Parathyroid adenoma (tissue), 2 donors: ENCODE results near the gene GALNT12.
A peak's percentile ranks its signal among the peaks of the same experiment; 100 is the strongest.

Source experiments
- H2AFZ ChIP-seq: fragments of 300-600 bp; sonication (generic); one replicate; pipeline ENCODE4 v1.7.0; 2017; ENCODE audit warnings: antibody characterized with exemption, mild to moderate bottlenecking
- H3K27ac ChIP-seq: fragments of 300-600 bp; sonication (generic); one replicate; pipeline ENCODE4 v1.7.0; 2017
- H3K27me3 ChIP-seq: fragments of 300-600 bp; sonication (generic); one replicate; pipeline ENCODE4 v1.7.0; 2017; ENCODE audit warnings: low read length; ENCODE audit not compliant: control insufficient read depth, insufficient read depth
- H3K36me3 ChIP-seq: fragments of 300-600 bp; sonication (generic); one replicate; pipeline ENCODE4 v1.7.0; 2017; ENCODE audit warnings: low read length; ENCODE audit not compliant: control insufficient read depth, insufficient read depth
- H3K4me1 ChIP-seq: fragments of 300-600 bp; sonication (generic); one replicate; pipeline ENCODE4 v1.7.0; 2017; ENCODE audit warnings: control low read depth
- H3K4me2 ChIP-seq: fragments of 300-600 bp; sonication (generic); one replicate; pipeline ENCODE4 v1.7.0; 2017; ENCODE audit warnings: low read length
- H3K4me3 ChIP-seq: fragments of 300-600 bp; sonication (generic); one replicate; pipeline ENCODE4 v1.7.0; 2017; ENCODE audit warnings: low read depth, low read length
- H3K79me2 ChIP-seq: fragments of 300-600 bp; sonication (generic); one replicate; pipeline ENCODE4 v1.7.0; 2017; ENCODE audit warnings: control low read depth
- H3K9ac ChIP-seq: fragments of 300-600 bp; sonication (generic); one replicate; pipeline ENCODE4 v1.7.0; 2017; ENCODE audit warnings: mild to moderate bottlenecking
- H3K9me3 ChIP-seq: fragments of 300-600 bp; sonication (generic); one replicate; pipeline ENCODE4 v1.7.0; 2017; ENCODE audit warnings: low read length; ENCODE audit not compliant: control insufficient read depth
- TF ChIP-seq, protein P1 (sequence below): fragments of 300-600 bp; sonication (generic); IDR thresholded peaks from one replicate; pipeline ENCODE4 v1.7.0; 2017; ENCODE audit warnings: antibody characterized with exemption, mild to moderate bottlenecking
- donor health status: primary hyperparathyroidism.

Gene GALNT12

DNA sequence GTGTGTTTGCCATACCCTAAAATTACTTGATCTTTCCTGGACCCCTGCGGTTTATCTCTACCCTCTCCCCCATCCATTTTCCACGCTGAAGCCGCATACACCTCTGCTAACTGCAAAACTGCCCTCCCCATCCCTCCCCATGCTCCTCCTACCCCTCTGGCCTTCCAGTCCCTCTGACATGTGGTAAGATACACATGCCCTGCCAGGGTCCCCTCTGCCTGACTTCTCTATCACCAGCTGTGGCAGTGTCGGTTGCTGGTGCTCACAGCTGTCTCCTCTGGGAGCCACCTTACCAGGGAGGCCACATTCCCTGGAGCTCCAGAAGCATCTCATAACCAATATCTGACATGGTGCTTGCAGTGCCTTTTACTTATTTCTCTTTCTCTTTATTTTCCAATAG, 77.4 kb downstream of the GALNT12 start:
- H3K4me3 ChIP-seq, result no peak overlapping the region
- H3K9ac ChIP-seq, result no peak overlapping the region
- no peaks in the 10 kb centered on the region for H3K9me3 ChIP-seq
- no peak overlapping the region for H3K27ac ChIP-seq
- TF ChIP-seq, protein P1, sequence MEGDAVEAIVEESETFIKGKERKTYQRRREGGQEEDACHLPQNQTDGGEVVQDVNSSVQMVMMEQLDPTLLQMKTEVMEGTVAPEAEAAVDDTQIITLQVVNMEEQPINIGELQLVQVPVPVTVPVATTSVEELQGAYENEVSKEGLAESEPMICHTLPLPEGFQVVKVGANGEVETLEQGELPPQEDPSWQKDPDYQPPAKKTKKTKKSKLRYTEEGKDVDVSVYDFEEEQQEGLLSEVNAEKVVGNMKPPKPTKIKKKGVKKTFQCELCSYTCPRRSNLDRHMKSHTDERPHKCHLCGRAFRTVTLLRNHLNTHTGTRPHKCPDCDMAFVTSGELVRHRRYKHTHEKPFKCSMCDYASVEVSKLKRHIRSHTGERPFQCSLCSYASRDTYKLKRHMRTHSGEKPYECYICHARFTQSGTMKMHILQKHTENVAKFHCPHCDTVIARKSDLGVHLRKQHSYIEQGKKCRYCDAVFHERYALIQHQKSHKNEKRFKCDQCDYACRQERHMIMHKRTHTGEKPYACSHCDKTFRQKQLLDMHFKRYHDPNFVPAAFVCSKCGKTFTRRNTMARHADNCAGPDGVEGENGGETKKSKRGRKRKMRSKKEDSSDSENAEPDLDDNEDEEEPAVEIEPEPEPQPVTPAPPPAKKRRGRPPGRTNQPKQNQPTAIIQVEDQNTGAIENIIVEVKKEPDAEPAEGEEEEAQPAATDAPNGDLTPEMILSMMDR, result no peak
- no peaks in the 10 kb centered on the region for H3K27me3 ChIP-seq
- no peak overlapping the region for H3K4me2 ChIP-seq
- H3K36me3 ChIP-seq, result no peaks in the 10 kb centered on the region
- no peaks in the 10 kb centered on the region for H3K79me2 ChIP-seq
- H2AFZ ChIP-seq, result no peak overlapping the region
- H3K4me1 ChIP-seq, result no peaks in the 10 kb centered on the region

DNA sequence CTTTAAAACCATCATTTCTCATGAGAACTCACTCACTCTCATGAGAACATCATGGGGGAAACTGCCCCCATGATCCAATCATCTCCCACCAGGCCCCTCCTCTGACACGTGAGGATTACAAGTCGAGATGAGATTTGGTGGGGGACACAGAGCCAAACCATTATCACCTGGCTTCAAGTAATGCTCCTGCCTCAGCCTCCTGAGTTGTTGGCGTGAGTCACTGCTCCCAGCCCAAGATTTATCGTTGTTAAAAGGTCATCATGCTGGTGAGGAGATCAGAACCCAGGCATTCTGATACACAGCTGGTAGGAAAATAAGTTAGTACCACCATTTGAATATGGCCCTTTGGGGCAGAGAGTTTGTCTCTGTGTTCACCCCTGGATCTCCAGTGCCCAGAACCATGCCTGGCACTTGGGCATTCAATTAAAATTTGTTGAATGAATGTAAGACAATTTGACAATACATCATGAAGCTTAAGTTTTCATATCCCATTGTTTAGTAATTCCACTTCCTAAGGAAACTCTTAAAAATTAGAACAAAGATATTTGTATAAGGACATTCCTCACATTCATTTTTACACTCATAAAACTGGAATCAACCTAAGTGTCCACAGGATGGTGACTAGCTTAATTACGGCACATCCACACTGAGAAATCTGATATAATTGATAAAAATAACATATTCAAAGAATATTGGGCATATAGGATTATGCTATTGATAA, 78.3 kb downstream of the GALNT12 start:
- Histone ChIP-seq H3K4me1 (no peaks in the 10 kb centered on the region), H3K27me3 (no peaks in the 10 kb centered on the region), H3K4me2 (no peak overlapping the region), H3K36me3 (no peaks in the 10 kb centered on the region), H2AFZ (no peak overlapping the region), H3K9ac (no peak overlapping the region), H3K27ac (peak overlapping the region; percentile 39), H3K9me3 (no peaks in the 10 kb centered on the region), H3K79me2 (no peaks in the 10 kb centered on the region), H3K4me3 (no peak overlapping the region)
- TF ChIP-seq, protein P1, result no peak

DNA sequence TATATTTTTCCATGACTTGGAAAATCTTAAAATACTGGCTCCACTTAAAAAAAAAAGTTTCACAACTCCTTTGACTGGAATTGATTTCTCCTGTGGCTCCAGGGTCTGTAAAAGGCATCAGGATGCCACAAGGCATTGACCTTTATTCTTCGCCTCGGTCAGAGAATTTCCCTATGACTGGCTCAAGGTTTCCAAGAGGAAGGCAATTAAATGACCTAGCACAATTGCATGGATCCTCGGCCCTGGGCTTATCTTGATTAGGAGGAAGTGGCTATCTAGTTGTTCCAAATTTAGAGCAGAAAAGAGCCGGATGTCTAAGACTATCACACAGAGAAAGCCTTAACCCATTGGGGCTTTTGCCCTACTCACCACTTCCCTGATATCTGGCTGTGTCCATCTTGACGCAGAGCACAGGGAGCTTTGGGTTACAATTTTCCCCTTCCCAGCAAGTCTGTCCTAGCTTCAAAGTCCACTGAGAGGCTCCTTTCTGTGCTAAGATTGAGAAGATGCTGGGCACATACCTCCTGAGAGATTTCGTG, 79.3 kb downstream of the GALNT12 start:
- H3K27ac ChIP-seq, result peak overlapping the region; percentile 62
- H3K9ac ChIP-seq, result no peak overlapping the region
- TF ChIP-seq, protein P1, result no peak

GRCh38 chr9:98887918-98888510, 80.5 kb downstream of the GALNT12 start:
- Histone ChIP-seq H3K79me2 (no peaks in the 10 kb centered on the region), H3K4me3 (no peak overlapping the region), H3K9me3 (no peaks in the 10 kb centered on the region), H3K27me3 (no peaks in the 10 kb centered on the region), H3K4me1 (no peaks in the 10 kb centered on the region), H3K9ac (no peak overlapping the region), H3K36me3 (no peaks in the 10 kb centered on the region), H2AFZ (no peak overlapping the region), H3K4me2 (no peak overlapping the region), H3K27ac (no peak overlapping the region)
- TF ChIP-seq, protein P1, result no peak

More for the DNA sequence above, 79.3 kb downstream of the GALNT12 start:
- H3K4me3 ChIP-seq, result no peak overlapping the region
- H2AFZ ChIP-seq, result no peak overlapping the region
- no peaks in the 10 kb centered on the region for H3K9me3 ChIP-seq
- no peak overlapping the region for H3K4me2 ChIP-seq
- no peaks in the 10 kb centered on the region for H3K79me2 ChIP-seq
- no peaks in the 10 kb centered on the region for H3K27me3 ChIP-seq
- no peaks in the 10 kb centered on the region for H3K4me1 ChIP-seq
- no peaks in the 10 kb centered on the region for H3K36me3 ChIP-seq
